ENCODE measurements around the gene ST14. TPM values are rescaled to one million over a fixed set of nuclear protein-coding genes. Genes with fewer than 3 reads are reported as not detected.

Gene ST14
- total RNA-seq, 2 donors from 2014 or later: 17.5 to 21.7 TPM

DNA sequence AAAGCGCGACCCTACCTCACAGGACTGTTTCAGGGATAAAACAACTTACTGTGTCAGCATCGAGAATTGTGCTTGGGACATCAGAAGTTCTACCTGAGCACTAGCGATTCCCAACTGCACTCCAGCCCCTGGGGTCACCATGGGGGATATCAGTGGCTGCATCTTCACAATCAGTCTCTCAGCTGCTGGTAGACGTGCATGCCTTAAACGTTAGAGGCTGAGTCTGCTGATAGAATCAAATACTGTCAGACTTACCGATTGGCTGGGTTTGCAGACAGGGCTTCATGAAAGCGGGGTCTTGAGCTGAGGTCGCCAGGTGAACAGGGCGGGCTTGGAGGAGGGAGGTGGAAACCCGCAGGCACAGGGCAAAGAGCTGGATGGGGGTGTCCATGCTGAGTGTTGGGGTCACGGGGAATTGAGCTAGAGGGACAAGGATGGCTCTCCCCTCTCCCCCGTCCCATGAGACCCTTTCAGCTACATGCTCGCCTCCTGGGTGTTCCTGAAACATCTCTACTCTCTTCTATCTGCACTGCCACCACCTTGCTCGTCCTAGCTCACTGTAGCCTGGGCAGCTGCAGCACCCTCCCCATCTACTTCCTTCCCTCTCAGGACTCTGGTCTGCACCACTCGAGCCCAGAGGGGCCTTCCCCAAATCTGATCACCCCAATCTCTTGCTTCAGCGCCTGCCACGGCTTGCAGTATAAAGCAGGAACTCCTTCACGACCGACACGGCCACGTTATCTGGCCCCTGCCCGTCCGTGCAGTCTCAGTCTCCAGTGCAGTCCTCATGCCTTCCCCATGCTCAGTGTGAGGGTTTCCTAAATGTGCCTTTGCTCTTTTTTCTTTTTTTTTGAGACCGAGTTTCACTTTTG, 43.5 kb downstream of the ST14 start:
- H3K36me3 Mint-ChIP-seq (ENCODE audit: low read depth): peaks cover 45% of the 10 kb centered on the region
- H3K4me3 Mint-ChIP-seq: no peak overlapping the region
- H3K27me3 ChIP-seq (ENCODE audit: control insufficient read depth, insufficient read depth, low read length, poor library complexity, severe bottlenecking): no peaks in the 10 kb centered on the region
- TF ChIP-seq, protein P1, sequence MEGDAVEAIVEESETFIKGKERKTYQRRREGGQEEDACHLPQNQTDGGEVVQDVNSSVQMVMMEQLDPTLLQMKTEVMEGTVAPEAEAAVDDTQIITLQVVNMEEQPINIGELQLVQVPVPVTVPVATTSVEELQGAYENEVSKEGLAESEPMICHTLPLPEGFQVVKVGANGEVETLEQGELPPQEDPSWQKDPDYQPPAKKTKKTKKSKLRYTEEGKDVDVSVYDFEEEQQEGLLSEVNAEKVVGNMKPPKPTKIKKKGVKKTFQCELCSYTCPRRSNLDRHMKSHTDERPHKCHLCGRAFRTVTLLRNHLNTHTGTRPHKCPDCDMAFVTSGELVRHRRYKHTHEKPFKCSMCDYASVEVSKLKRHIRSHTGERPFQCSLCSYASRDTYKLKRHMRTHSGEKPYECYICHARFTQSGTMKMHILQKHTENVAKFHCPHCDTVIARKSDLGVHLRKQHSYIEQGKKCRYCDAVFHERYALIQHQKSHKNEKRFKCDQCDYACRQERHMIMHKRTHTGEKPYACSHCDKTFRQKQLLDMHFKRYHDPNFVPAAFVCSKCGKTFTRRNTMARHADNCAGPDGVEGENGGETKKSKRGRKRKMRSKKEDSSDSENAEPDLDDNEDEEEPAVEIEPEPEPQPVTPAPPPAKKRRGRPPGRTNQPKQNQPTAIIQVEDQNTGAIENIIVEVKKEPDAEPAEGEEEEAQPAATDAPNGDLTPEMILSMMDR (conservative IDR thresholded peaks at IDR 0.05): no peak
- no peak overlapping the region for H3K4me3 ChIP-seq (ENCODE audit: low read length)
- 86 to 92% methylated on average over 22 to 25 of the region's 25 CpGs for WGBS, 2 experiments (ENCODE audit: insufficient coverage in 1 of 2, insufficient read length in 1 of 2)
- DNase-seq: no peak
- H3K4me1 ChIP-seq (ENCODE audit: control insufficient read depth, insufficient read depth, low read length): no peaks in the 10 kb centered on the region
- no peaks in the 10 kb centered on the region for H3K27me3 Mint-ChIP-seq (ENCODE audit: insufficient read depth)
- H3K27ac ChIP-seq (ENCODE audit: low read depth, low read length): no peak overlapping the region
- H3K9me3 Mint-ChIP-seq: peaks cover 14% of the 10 kb centered on the region
- no peaks in the 10 kb centered on the region for H3K36me3 ChIP-seq (ENCODE audit: control insufficient read depth, insufficient read depth, low read length)
- H3K9ac ChIP-seq (ENCODE audit: extremely low read depth, low read length, poor library complexity, severe bottlenecking): no peak overlapping the region
- no peaks in the 10 kb centered on the region for H3K4me1 Mint-ChIP-seq
- no peaks in the 10 kb centered on the region for H3K9me3 ChIP-seq (ENCODE audit: control insufficient read depth, low read length)
- no peak overlapping the region for H3K27ac Mint-ChIP-seq

DNA sequence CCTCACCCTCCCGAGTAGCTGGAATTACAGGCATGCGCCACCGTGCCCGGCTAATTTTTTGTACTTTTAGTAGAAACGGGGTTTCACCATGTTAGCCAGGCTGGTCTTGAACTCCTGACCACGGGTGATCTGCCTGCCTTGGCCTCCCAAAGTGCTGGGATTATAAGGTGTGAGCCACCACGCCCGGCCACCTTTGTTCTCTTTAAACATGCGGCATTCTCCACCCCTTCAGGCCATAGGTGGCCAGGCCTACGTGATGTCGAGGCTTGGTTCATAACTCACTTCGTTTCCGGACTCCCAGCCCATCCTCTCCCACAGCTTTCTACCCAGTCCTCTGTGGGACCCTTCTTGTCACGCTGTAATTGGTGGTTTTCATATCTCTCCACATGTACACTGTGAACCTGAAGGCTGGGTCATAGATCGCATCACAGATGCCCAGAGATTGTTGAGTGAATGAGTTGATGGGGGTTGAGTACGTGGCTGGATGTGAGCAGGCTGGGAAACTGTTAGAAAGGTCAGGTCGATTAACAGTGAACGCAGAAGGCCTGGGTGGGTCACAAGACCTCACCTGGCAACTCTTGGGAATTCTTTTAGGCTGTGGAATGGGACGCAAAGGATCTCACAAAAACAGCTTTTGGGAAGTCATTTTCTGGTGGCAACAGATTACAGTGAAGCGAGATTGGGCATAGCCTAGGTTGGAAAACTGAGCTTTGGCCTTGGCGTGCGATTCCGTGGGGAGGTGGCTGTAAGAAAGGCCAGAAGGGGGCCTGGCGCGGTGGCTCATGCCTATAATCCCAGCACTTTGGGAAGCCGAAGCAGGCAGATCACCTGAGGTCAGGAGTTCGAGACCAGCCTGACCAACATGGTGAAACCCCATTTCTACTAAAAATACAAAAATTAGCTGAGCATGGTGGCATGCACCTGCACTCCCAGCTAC, 44.5 kb downstream of the ST14 start:
- WGBS, 2 experiments (ENCODE audit: insufficient coverage in 1 of 2, insufficient read length in 1 of 2): 92 to 95% methylated on average over 21 to 27 of the region's 27 CpGs
- Histone ChIP-seq H3K27ac (ENCODE audit: low read depth, low read length) (no peak overlapping the region), H3K9ac (ENCODE audit: extremely low read depth, low read length, poor library complexity, severe bottlenecking) (no peak overlapping the region), H3K4me1 (ENCODE audit: control insufficient read depth, insufficient read depth, low read length) (no peaks in the 10 kb centered on the region), H3K9me3 (ENCODE audit: control insufficient read depth, low read length) (no peaks in the 10 kb centered on the region), H3K4me3 (ENCODE audit: low read length) (no peak overlapping the region), H3K27me3 (ENCODE audit: control insufficient read depth, insufficient read depth, low read length, poor library complexity, severe bottlenecking) (no peaks in the 10 kb centered on the region), H3K36me3 (ENCODE audit: control insufficient read depth, insufficient read depth, low read length) (no peaks in the 10 kb centered on the region)
- H3K9me3 Mint-ChIP-seq: peaks cover 14% of the 10 kb centered on the region
- TF ChIP-seq, protein P1 (conservative IDR thresholded peaks at IDR 0.05): no peak
- H3K4me1 Mint-ChIP-seq: no peaks in the 10 kb centered on the region
- H3K27me3 Mint-ChIP-seq (ENCODE audit: insufficient read depth): no peaks in the 10 kb centered on the region
- DNase-seq: no peak
- H3K4me3 Mint-ChIP-seq: no peak overlapping the region
- H3K36me3 Mint-ChIP-seq (ENCODE audit: low read depth): peaks cover 43% of the 10 kb centered on the region
- H3K27ac Mint-ChIP-seq: no peak overlapping the region

DNA sequence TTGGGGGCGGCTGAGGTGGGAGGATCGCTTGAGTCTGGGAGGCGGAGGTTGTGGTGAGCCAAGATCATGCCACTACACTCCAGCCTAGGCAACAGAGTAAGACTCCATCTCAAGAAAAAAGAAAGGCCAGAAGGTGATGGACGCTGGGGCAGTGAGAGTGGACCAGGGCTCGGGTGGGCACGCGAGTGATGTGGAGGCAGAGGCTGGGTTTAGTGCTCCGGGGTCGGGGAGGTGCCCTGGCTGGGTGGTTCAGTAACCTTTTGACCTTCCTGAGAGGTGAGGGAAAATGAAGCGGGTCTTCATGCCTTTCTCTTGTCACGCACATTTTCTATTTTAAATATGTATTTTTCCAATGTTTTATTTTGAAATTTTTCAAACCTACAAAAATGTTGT, 45.1 kb downstream of the ST14 start:
- peaks cover 14% of the 10 kb centered on the region for H3K9me3 Mint-ChIP-seq
- Histone ChIP-seq H3K27ac (ENCODE audit: low read depth, low read length) (no peak overlapping the region), H3K4me3 (ENCODE audit: low read length) (no peak overlapping the region), H3K9me3 (ENCODE audit: control insufficient read depth, low read length) (no peaks in the 10 kb centered on the region), H3K27me3 (ENCODE audit: control insufficient read depth, insufficient read depth, low read length, poor library complexity, severe bottlenecking) (no peaks in the 10 kb centered on the region), H3K9ac (ENCODE audit: extremely low read depth, low read length, poor library complexity, severe bottlenecking) (no peak overlapping the region), H3K36me3 (ENCODE audit: control insufficient read depth, insufficient read depth, low read length) (no peaks in the 10 kb centered on the region), H3K4me1 (ENCODE audit: control insufficient read depth, insufficient read depth, low read length) (no peaks in the 10 kb centered on the region)
- H3K4me3 Mint-ChIP-seq: no peak overlapping the region
- no peaks in the 10 kb centered on the region for H3K27me3 Mint-ChIP-seq (ENCODE audit: insufficient read depth)
- H3K36me3 Mint-ChIP-seq (ENCODE audit: low read depth): peaks cover 43% of the 10 kb centered on the region
- H3K27ac Mint-ChIP-seq: no peak overlapping the region
- no peaks in the 10 kb centered on the region for H3K4me1 Mint-ChIP-seq
- TF ChIP-seq, protein P1 (conservative IDR thresholded peaks at IDR 0.05): no peak
- DNase-seq: no peak
- 95 to 98% methylated on average over 7 to 9 of the region's 11 CpGs for WGBS, 2 experiments (ENCODE audit: insufficient coverage in 1 of 2, insufficient read length in 1 of 2)
